ENCODE data around the gene C1orf232. TPM values are rescaled to one million over a fixed set of nuclear protein-coding genes. Genes with fewer than 3 reads are reported as not detected.
A peak's percentile ranks its signal among the peaks of the same experiment; 100 is the strongest.

C1orf232 gene
- total RNA-seq, 1 donor from 2014 or later: not detected

- Mint-ChIP-seq H3K4me3 (peak overlapping the region; percentile 30), H3K27me3 (ENCODE audit: insufficient read depth, low read depth) (peaks cover 7% of the 10 kb centered on the region)
Observed at GRCh38 chr1:26181586-26182382, 13.0 kb upstream of the C1orf232 start.

GRCh38 chr1:26180010-26180506 lies 11.3 kb upstream of the C1orf232 start:
- H3K9me3 Mint-ChIP-seq: no peaks in the 10 kb centered on the region
- Histone ChIP-seq H3F3A (ENCODE audit: low read depth) (peaks cover 9% of the 10 kb centered on the region), H3K4me2 (no peak overlapping the region), H3K27me3 (no peaks in the 10 kb centered on the region), H3K9me3 (ENCODE audit: low read depth) (no peaks in the 10 kb centered on the region), H3K36me3 (no peaks in the 10 kb centered on the region), H4K20me1 (ENCODE audit: low read depth) (no peaks in the 10 kb centered on the region), H3K4me1 (no peaks in the 10 kb centered on the region), H3K9ac (no peak overlapping the region), H2AFZ (replicated peaks) (no peak overlapping the region), H3K79me2 (ENCODE audit: low read depth) (no peaks in the 10 kb centered on the region), H3K4me3 (no peak overlapping the region), H3K27ac (no peak overlapping the region)
- no peak overlapping the region for H3K4me3 Mint-ChIP-seq
- H3K4me1 Mint-ChIP-seq: peaks cover 13% of the 10 kb centered on the region
- no peak for DNase-seq (ENCODE audit: low spot score)
- no peak overlapping the region for H3K27ac Mint-ChIP-seq
- peaks cover 2% of the 10 kb centered on the region for H3K27me3 Mint-ChIP-seq (ENCODE audit: insufficient read depth, low read depth)
- TF ChIP-seq EZH2 (IDR thresholded peaks at IDR 0.05): no peak
- TF ChIP-seq EZH2phosphoT487 (IDR thresholded peaks at IDR 0.05): no peak
- no peak for TF ChIP-seq CTCF (IDR thresholded peaks at IDR 0.05)
- peaks cover 2% of the 10 kb centered on the region for H3K36me3 Mint-ChIP-seq

More at GRCh38 chr1:26181586-26182382, 13.0 kb upstream of the C1orf232 start:
- no peak for DNase-seq (ENCODE audit: low spot score)
- Mint-ChIP-seq H3K27ac (peak overlapping the region; percentile 39), H3K9me3 (no peaks in the 10 kb centered on the region), H3K36me3 (peaks cover 2% of the 10 kb centered on the region), H3K4me1 (peaks cover 13% of the 10 kb centered on the region)
- no peaks in the 10 kb centered on the region for H3K9me3 ChIP-seq (ENCODE audit: low read depth)
- no peaks in the 10 kb centered on the region for H3K27me3 ChIP-seq
- H3K4me2 ChIP-seq: no peak overlapping the region
- H3F3A ChIP-seq (ENCODE audit: low read depth): peaks cover 7% of the 10 kb centered on the region
- no peak overlapping the region for H2AFZ ChIP-seq (replicated peaks)
- no peak for TF ChIP-seq CTCF (IDR thresholded peaks at IDR 0.05)
- no peak for TF ChIP-seq EZH2 (IDR thresholded peaks at IDR 0.05)
- TF ChIP-seq EZH2phosphoT487 (IDR thresholded peaks at IDR 0.05): no peak
- no peak overlapping the region for H3K4me3 ChIP-seq
- H3K79me2 ChIP-seq (ENCODE audit: low read depth): no peaks in the 10 kb centered on the region
- no peak overlapping the region for H3K27ac ChIP-seq
- H4K20me1 ChIP-seq (ENCODE audit: low read depth): no peaks in the 10 kb centered on the region
- no peaks in the 10 kb centered on the region for H3K4me1 ChIP-seq
- H3K36me3 ChIP-seq: no peaks in the 10 kb centered on the region
- H3K9ac ChIP-seq: no peak overlapping the region

- H3K4me1 Mint-ChIP-seq: peaks cover 13% of the 10 kb centered on the region
- no peaks in the 10 kb centered on the region for H4K20me1 ChIP-seq (ENCODE audit: low read depth)
- peak within 1 kb of the TSS; percentile 77 for H3K4me2 ChIP-seq
- no peak within 1 kb of the TSS for H3K9ac ChIP-seq
- H3K79me2 ChIP-seq (ENCODE audit: low read depth): no peaks in the 10 kb centered on the region
- no peaks in the 10 kb centered on the region for H3K36me3 ChIP-seq
- no peak within 1 kb of the TSS for H3K4me3 Mint-ChIP-seq
- no peaks in the 10 kb centered on the region for H3K9me3 Mint-ChIP-seq
- no peaks in the 10 kb centered on the region for H3K9me3 ChIP-seq (ENCODE audit: low read depth)
- DNase-seq (ENCODE audit: low spot score): peak; percentile 84
- H3K27me3 Mint-ChIP-seq (ENCODE audit: insufficient read depth, low read depth): peaks cover 2% of the 10 kb centered on the region
- H3F3A ChIP-seq (ENCODE audit: low read depth): peaks cover 13% of the 10 kb centered on the region
- peaks cover 2% of the 10 kb centered on the region for H3K36me3 Mint-ChIP-seq
- peak; percentile 48 for TF ChIP-seq CTCF (IDR thresholded peaks at IDR 0.05)
- TF ChIP-seq EZH2 (IDR thresholded peaks at IDR 0.05): no peak
- no peak within 1 kb of the TSS for H3K27ac ChIP-seq
- peak within 1 kb of the TSS; percentile 87 for H2AFZ ChIP-seq (replicated peaks)
- no peaks in the 10 kb centered on the region for H3K4me1 ChIP-seq
- peak within 1 kb of the TSS; percentile 39 for H3K27ac Mint-ChIP-seq
- H3K27me3 ChIP-seq: no peaks in the 10 kb centered on the region
- peak within 1 kb of the TSS; percentile 49 for H3K4me3 ChIP-seq
Observed at GRCh38 chr1:26177182-26177684, 8.5 kb upstream of the C1orf232 start, which contains the start of gene CNKSR1. Gene CNKSR1 (plus strand): TSS chr1:26177491. CDS start chr1:26177548, 57 bp downstream.

Data from neural progenitor cell (in vitro differentiated cells).